Erythroblast (primary cell): Measurements from ENCODE around the gene TPSG1.

Source experiments
- GATA1 ChIP-seq: IDR thresholded peaks from 2 replicates; pipeline ENCODE4 v1.6.1; 2011; ENCODE audit warnings: low read depth, mild to moderate bottlenecking, control low read depth, low read length, moderate library complexity
- POLR2A ChIP-seq: IDR thresholded peaks from 2 replicates; pipeline ENCODE4 v1.6.1; 2011; ENCODE audit warnings: mild to moderate bottlenecking, low read length

DNA sequence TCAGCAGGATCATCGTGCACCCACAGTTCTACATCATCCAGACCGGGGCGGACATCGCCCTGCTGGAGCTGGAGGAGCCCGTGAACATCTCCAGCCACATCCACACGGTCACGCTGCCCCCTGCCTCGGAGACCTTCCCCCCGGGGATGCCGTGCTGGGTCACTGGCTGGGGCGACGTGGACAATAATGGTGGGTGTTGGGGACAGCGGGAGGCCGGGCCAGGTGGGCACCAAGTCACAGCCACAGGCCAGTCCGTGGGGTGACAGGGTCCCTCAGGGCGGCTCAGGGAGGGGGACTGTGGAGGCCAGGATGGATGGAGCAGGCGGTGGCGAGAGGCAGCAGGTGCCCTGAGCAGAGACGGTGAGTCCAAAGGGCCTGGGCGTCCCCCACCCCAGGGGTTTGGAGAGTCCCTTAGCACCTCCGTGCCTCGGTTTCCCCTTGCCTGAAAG lies 31.8 kb upstream of the TPSG1 start:
- no peak for TF ChIP-seq POLR2A
- TF ChIP-seq GATA1: no peak
